Uterus (tissue), 4 donors: ENCODE data around the gene YTHDF1. TPM values are rescaled to one million over a fixed set of nuclear protein-coding genes. Genes with fewer than 3 reads are reported as not detected.

Experiments
- DNase-seq, 2 donors: peaks; one replicate each; pipeline ENCODE4 v3.0.0-alpha.2; 2019 to 2020
- H3K27ac ChIP-seq, 2 donors: fragments of 200-600 bp; sonication (generic); 1 replicate in 1 of 2; 2 replicates in 1 of 2; pipeline ENCODE4 v1.5.1; 2016 to 2018
- H3K27me3 ChIP-seq, 2 donors: fragments of 200-600 bp; sonication (generic); one replicate each; pipeline ENCODE4 v1.5.1; 2018 to 2019; ENCODE audit warnings: control low read depth in 1 of 2
- H3K36me3 ChIP-seq, 2 donors: fragments of 200-600 bp; sonication (generic); one replicate each; pipeline ENCODE4 v1.5.1; 2019; ENCODE audit warnings: control low read depth in 1 of 2
- H3K4me1 ChIP-seq, 2 donors: fragments of 200-600 bp; sonication (generic); one replicate each; pipeline ENCODE4 v1.5.1; 2018 to 2019; ENCODE audit warnings: control low read depth in 1 of 2
- H3K4me3 ChIP-seq, 2 donors: fragments of 200-600 bp; sonication (generic); 1 replicate in 1 of 2; 2 replicates in 1 of 2; pipeline ENCODE4 v1.5.1; 2018 to 2019; ENCODE audit warnings: mild to moderate bottlenecking in 1 of 2
- H3K9me3 ChIP-seq, 2 donors: fragments of 200-600 bp; sonication (generic); one replicate each; pipeline ENCODE4 v1.5.1; 2019; ENCODE audit warnings: control low read depth in 1 of 2
- POLR2A ChIP-seq, 2 donors: fragments of 450-650 bp; IDR thresholded peaks; one replicate each; pipeline ENCODE4 v1.6.1; 2016; ENCODE audit warnings: antibody characterized with exemption in 2 of 2, mild to moderate bottlenecking in 1 of 2, moderate library complexity in 1 of 2
- intact Hi-C: fragments of 100-400 bp; cut with DNase I; formaldehyde crosslinking; loops from one replicate; pipeline ENCODE4 v1.15.1; 2023; ENCODE audit warnings: low total_unique reads
- total RNA-seq, 4 donors: library from RNA; depleted of rRNA in 3 of 4; stranded (reverse); fragments of >200 nt in 3 of 4; gene quantifications; one replicate each; pipeline versions ENCODE4 v1.1.0 to v1.2.4, GENCODE V29; 2014 to 2023
- TF ChIP-seq, protein P1 (sequence below), 4 experiments: fragments of 200-600 bp in 2 of 4; fragments of 450-650 bp in 2 of 4; sonication (generic) in 2 of 4; IDR thresholded peaks; one replicate each; pipeline ENCODE4 v1.5.1; 2016 to 2019; ENCODE audit warnings: antibody characterized with exemption in 4 of 4, mild to moderate bottlenecking in 2 of 4, moderate library complexity in 1 of 4
- donor health status: DM: yes; HTN: yes; CAD: no.

Gene YTHDF1
- total RNA-seq, 4 donors from 2014 or later = 17.9 to 35.8 (median 25.8) TPM

DNA sequence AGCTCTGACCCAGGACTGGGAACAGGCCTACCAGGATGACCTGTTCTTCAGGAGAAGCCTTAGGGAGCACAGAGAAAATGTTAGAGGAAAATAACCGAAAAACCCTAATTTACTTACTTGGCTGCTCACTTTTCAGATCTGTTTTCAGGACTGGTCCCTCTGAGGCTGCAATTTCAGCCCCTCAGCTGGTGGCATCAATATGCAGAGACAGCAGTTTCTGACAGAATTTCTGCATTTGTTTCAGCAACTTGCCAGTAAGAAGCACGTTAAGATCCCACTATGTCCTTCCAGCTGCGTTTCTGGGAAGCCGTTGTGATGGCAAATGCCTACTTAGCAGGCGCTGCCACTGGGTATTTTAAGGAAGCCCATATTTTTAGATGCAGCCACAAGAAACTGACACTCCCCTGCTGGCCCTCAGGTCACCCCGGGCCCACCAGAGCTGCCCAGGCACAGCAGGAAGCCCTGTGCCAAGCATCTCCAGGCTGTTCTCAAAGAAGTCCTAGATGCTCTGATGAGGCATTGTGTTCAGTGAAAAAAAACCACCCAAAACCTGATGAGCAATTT is 7.5 kb downstream of the YTHDF1 start:
- no peaks in the 10 kb centered on the region for H3K36me3 ChIP-seq
- H3K27me3 ChIP-seq = no peaks in the 10 kb centered on the region
- no peak overlapping the region for H3K4me3 ChIP-seq
- H3K27ac ChIP-seq = no peak overlapping the region
- intact Hi-C loops = no loop called here
- TF ChIP-seq, protein P1, sequence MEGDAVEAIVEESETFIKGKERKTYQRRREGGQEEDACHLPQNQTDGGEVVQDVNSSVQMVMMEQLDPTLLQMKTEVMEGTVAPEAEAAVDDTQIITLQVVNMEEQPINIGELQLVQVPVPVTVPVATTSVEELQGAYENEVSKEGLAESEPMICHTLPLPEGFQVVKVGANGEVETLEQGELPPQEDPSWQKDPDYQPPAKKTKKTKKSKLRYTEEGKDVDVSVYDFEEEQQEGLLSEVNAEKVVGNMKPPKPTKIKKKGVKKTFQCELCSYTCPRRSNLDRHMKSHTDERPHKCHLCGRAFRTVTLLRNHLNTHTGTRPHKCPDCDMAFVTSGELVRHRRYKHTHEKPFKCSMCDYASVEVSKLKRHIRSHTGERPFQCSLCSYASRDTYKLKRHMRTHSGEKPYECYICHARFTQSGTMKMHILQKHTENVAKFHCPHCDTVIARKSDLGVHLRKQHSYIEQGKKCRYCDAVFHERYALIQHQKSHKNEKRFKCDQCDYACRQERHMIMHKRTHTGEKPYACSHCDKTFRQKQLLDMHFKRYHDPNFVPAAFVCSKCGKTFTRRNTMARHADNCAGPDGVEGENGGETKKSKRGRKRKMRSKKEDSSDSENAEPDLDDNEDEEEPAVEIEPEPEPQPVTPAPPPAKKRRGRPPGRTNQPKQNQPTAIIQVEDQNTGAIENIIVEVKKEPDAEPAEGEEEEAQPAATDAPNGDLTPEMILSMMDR (IDR thresholded peaks at IDR 0.05) = no peak
- TF ChIP-seq POLR2A (IDR thresholded peaks at IDR 0.05) = no peak
- no peaks in the 10 kb centered on the region for H3K4me1 ChIP-seq
- no peaks in the 10 kb centered on the region for H3K9me3 ChIP-seq
- DNase-seq = no peak

DNA sequence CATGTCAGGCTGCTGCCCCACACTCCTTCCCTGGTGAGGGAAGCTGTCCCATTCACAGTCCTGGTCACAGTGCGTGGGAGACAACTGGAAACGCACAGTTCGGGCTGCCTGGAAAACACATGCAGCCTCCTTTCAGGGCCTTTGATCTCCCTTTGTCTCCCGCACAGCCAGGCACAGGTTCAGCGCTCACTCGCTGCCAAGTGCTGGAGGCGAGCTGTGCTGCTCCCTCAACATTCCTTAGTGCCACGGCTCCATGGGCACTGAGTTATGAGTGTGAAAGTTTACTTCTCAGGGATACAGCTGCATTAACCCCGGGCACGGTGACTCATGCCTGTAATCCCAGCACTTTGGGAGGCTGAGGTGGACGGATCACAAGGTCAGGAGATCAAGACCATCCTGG is 9.1 kb downstream of the YTHDF1 start:
- H3K9me3 ChIP-seq = no peaks in the 10 kb centered on the region
- no peak overlapping the region for H3K27ac ChIP-seq
- intact Hi-C loops = no loop called here
- no peaks in the 10 kb centered on the region for H3K36me3 ChIP-seq
- no peaks in the 10 kb centered on the region for H3K27me3 ChIP-seq
- no peaks in the 10 kb centered on the region for H3K4me1 ChIP-seq
- no peak for DNase-seq
- TF ChIP-seq, protein P1 (IDR thresholded peaks at IDR 0.05) = no peak
- TF ChIP-seq POLR2A (IDR thresholded peaks at IDR 0.05) = no peak
- no peak overlapping the region for H3K4me3 ChIP-seq

DNA sequence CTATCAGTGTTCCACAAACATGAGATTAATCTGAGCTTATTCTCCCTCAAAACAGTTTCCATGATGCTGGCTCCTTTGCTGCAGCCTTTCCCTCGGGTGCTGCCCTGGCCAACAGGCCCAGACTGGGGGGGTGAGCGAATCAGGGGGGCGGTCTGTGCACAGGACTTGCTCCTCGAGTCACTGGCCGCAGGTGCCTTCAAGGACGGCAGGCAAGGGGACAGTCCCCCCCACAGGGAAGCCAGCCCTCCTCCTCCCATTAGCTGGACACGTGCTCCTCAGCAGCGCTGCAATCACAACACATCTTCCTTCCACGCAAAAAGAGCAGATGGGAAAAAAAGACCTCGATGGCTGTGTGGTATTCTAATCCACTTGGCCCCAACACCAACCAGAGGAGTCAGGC is 10.0 kb downstream of the YTHDF1 start:
- no peaks in the 10 kb centered on the region for H3K4me1 ChIP-seq

DNA sequence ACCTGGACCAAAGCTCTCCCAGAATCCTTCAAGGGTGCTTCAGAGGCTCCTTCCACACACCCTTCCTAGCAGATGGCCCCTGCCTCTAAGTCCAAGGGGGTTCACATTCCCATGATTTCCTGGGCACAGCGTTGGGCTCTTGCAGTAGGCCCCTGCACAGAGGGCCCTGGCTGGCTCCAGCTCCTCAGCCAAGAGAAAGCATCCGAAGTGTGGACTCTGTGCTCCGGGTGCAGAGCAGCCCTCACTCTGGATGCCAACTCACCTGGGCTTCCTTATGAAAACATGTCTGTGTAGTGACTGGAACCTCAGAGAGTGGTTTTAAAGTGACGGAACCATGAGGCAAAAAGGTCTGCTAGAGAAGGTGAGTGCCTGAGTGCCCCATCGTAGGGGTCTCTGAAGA is 11.6 kb downstream of the YTHDF1 start:
- Histone ChIP-seq H3K27me3 (no peaks in the 10 kb centered on the region), H3K4me3 (no peak overlapping the region), H3K9me3 (no peaks in the 10 kb centered on the region), H3K4me1 (no peaks in the 10 kb centered on the region), H3K27ac (no peak overlapping the region), H3K36me3 (no peaks in the 10 kb centered on the region)
- TF ChIP-seq, protein P1 (IDR thresholded peaks at IDR 0.05) = no peak
- no peak for TF ChIP-seq POLR2A (IDR thresholded peaks at IDR 0.05)
- intact Hi-C loops = no loop called here
- no peak for DNase-seq

More for the DNA sequence above, 10.0 kb downstream of the YTHDF1 start:
- H3K9me3 ChIP-seq = no peaks in the 10 kb centered on the region
- no peak overlapping the region for H3K27ac ChIP-seq
- no peak for TF ChIP-seq POLR2A (IDR thresholded peaks at IDR 0.05)
- TF ChIP-seq, protein P1 (IDR thresholded peaks at IDR 0.05) = no peak
- H3K36me3 ChIP-seq = no peaks in the 10 kb centered on the region
- no peaks in the 10 kb centered on the region for H3K27me3 ChIP-seq
- DNase-seq = no peak
- H3K4me3 ChIP-seq = no peak overlapping the region
- intact Hi-C loops = no loop called here

DNA sequence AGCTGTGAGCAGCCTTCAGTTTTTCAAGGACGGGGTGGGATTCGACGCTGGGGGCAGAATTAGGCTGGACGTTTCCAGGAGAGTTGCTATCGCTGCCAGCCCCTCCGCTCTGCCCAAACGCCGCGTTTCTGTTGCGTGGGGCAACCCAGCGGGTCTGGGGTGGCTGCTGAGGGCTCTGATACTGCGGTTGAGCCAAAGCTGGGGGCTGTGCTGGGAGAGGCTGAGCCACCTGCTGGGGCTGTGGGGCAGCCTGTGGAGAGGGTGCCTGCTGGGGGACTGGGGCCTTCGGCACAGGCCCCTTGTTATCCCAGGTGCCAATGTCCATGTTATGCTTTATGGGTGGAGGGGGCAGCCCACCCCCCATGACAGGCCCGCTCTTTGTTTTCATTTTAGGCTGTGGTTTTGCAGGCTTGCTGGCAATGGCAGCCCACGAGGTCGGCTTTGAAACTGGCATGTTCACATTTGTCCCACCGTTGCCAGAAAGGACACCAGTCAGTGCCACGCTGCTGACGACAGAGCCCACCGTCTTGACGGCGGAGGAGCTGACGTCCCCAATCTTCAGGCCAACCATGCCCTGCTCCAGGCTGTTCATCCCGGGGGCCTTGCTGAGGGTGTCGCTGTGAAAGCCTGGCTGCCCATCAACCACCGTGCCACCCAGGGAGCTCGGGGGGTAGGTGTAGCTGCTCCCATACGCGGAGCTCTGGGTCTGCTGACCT is 13.0 kb downstream of the YTHDF1 start:
- Histone ChIP-seq H3K36me3 (no peaks in the 10 kb centered on the region), H3K27ac (no peak overlapping the region), H3K4me3 (no peak overlapping the region), H3K27me3 (no peaks in the 10 kb centered on the region), H3K4me1 (no peaks in the 10 kb centered on the region), H3K9me3 (no peaks in the 10 kb centered on the region)
- TF ChIP-seq, protein P1 (IDR thresholded peaks at IDR 0.05) = no peak
- no peak for TF ChIP-seq POLR2A (IDR thresholded peaks at IDR 0.05)
- no peak for DNase-seq
- intact Hi-C loops = no loop called here
